Inflammatory macrophage (primary cell): ENCODE data around the gene EP400.
A peak's percentile ranks its signal among the peaks of the same experiment; 100 is the strongest.

Source experiments
- DNase-seq, 2 donors: peaks; one replicate each; pipeline ENCODE4 v3.0.0-alpha.2; 2020 to 2022
- total RNA-seq, 18 experiments: gene quantifications; one replicate each; lab custom pipeline; 2026; ENCODE audit warnings: mixed read lengths in 6 of 18, inconsistent platforms in 2 of 18; lab: John Stamatoyannopoulos, UW

The EP400 gene, protein sequence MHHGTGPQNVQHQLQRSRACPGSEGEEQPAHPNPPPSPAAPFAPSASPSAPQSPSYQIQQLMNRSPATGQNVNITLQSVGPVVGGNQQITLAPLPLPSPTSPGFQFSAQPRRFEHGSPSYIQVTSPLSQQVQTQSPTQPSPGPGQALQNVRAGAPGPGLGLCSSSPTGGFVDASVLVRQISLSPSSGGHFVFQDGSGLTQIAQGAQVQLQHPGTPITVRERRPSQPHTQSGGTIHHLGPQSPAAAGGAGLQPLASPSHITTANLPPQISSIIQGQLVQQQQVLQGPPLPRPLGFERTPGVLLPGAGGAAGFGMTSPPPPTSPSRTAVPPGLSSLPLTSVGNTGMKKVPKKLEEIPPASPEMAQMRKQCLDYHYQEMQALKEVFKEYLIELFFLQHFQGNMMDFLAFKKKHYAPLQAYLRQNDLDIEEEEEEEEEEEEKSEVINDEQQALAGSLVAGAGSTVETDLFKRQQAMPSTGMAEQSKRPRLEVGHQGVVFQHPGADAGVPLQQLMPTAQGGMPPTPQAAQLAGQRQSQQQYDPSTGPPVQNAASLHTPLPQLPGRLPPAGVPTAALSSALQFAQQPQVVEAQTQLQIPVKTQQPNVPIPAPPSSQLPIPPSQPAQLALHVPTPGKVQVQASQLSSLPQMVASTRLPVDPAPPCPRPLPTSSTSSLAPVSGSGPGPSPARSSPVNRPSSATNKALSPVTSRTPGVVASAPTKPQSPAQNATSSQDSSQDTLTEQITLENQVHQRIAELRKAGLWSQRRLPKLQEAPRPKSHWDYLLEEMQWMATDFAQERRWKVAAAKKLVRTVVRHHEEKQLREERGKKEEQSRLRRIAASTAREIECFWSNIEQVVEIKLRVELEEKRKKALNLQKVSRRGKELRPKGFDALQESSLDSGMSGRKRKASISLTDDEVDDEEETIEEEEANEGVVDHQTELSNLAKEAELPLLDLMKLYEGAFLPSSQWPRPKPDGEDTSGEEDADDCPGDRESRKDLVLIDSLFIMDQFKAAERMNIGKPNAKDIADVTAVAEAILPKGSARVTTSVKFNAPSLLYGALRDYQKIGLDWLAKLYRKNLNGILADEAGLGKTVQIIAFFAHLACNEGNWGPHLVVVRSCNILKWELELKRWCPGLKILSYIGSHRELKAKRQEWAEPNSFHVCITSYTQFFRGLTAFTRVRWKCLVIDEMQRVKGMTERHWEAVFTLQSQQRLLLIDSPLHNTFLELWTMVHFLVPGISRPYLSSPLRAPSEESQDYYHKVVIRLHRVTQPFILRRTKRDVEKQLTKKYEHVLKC (N-terminal part only)
- 13.7 to 120 (median 28.0) reads per million in 18 experiments for total RNA-seq

DNA sequence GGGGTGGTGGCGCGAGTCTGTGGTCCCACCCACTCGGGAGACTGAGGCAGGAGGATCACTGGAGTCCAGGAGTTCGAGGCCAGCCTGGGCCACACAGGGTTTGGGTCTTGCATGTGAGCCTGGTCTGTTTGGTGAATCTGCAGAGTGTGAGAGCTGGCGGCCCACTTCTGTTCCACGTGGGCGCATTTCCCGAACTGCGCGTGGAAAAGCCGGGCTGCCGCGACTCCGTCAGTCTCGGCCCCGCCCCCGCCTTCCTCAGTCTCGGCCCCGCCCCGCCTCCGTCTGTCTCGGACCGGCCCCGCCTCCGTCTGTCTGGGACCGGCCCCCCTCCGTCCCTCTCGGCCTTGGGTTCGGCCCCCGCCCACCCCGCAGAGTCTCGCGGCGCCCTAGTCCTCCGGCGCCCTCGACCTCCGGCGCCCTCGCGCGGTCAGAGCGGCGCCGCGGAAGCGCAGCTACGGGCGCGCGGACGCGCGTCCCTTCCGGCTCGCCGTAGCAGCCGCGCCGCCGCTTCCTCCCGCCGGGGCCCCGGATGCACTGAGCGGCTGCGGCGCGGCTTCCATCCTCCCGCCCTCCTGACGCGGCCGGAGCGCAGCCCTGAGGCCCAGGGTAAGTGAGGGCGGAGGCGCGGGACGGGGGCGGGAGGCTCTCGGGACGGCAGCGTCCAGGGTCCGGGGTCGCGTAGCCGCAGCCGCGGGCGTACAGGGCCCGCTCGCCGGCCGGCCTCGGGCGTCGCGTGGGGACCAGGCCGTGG, at the start of gene EP400:
TSS of gene EP400 (plus strand) at position 512 of the 751 bp plus-strand sequence. CDS start 10,678 bp downstream, outside the sequence.
- DNase-seq, result peak; percentile 96 to 97

DNA sequence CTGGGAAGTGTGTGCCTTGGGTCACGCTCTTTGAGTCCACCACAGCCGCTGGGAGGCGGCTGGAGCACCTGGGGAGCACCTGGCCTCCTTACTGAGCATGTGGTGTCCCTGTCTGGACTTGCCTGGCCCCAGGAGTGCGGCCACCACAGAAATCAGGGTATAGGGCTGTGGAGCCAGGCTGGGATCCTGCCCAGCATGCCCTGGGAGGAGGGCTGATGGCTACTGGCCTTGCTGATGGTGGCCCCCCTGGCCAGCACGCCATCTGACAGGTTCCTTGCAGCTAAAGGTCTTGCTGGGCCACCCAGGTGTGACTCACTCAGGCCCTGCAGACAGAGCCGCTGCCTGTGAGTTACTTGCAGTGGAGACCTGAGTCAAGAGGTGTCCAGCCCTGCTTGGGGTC, 49.3 kb upstream of the EP400 start:
- DNase-seq, result no peak

DNA sequence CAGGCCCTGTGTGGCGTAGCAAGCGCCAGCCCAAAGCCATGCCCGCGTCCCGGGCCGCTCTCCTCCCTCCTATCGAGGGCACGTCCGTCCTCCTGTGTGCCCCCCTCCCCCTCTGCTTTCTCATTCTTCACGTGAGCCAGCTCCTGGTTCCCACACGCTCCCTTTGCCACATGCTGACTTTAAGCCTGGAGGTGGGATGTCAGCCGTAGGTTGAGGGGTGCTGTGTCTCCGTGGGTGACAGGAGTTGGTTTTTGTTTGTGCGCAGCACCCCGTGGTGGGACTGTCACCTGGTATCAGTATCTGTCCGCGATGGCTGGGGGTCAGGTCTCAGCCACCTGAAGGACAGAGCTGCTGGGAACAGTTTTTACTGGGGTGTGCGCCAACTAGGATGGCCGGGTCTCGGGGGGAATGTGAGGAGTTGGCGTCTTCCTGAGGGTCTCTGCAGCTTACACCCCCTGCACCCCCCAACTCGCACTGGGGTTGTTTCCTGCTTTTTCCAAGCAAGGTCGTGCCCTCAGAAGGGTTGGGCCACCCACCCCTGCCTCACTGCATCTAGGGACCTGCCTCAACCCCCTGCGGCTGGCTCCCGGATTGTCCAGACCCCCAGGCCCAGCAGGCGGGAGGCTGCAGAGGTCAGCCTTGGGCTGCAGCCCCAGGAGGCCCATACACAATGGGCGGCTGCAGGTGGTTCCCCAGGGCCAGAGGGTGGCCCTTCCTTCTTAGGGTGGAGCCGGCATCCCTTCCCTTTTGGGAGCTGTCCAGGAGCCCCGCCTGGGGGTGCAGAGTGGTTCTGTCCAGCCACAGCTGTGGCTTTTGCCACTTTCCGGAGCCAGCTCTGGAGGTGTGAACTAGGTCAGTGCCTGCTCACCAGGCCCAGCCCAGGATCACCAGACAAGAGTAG, 48.1 kb upstream of the EP400 start:
- DNase-seq, result no peak

DNA sequence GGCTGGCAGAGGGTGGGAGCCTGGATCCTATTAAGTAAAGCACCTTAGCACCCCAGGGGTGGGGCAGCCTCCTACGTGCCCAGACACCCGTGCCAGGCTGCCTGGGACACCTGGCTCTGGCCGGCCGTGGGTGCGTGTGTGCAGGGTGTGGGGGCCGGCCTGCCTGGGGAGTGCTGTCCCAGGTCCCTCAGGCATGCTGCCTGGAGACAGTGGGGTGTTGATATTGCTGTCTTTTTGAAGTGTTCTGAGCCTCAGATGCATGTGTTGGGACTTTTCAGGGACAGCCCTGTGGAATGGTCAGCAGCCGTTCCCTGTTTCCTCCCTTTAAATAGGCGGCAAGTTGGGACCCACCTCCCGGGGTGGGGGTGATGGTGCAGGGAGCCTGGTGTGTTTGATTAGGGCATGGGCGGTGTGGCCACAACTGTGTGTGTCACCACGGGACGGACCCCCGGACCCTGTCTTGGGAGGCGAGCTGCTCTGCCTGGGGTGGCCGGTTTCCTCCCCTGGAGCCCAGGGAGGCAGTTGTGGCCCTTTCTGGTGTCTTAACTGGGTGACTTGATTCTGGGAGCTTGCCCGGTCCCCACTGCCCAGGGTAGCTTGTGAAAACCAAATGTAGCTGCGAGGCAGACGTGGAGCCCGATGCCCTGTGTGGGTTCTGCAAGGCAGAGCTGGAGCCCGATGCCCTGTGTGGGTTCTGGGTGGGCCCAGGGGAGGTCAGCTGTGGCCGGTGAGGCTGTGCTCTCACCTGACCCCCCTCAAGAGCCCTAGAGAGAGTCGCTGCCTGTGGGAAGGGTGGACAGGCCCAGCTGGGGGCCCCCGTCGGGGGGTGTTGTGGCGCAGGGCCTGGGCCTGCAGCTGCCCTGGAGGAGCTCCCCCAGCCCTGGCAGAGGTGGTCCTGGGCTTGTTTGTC, 47.2 kb upstream of the EP400 start:
- DNase-seq, result no peak

DNA sequence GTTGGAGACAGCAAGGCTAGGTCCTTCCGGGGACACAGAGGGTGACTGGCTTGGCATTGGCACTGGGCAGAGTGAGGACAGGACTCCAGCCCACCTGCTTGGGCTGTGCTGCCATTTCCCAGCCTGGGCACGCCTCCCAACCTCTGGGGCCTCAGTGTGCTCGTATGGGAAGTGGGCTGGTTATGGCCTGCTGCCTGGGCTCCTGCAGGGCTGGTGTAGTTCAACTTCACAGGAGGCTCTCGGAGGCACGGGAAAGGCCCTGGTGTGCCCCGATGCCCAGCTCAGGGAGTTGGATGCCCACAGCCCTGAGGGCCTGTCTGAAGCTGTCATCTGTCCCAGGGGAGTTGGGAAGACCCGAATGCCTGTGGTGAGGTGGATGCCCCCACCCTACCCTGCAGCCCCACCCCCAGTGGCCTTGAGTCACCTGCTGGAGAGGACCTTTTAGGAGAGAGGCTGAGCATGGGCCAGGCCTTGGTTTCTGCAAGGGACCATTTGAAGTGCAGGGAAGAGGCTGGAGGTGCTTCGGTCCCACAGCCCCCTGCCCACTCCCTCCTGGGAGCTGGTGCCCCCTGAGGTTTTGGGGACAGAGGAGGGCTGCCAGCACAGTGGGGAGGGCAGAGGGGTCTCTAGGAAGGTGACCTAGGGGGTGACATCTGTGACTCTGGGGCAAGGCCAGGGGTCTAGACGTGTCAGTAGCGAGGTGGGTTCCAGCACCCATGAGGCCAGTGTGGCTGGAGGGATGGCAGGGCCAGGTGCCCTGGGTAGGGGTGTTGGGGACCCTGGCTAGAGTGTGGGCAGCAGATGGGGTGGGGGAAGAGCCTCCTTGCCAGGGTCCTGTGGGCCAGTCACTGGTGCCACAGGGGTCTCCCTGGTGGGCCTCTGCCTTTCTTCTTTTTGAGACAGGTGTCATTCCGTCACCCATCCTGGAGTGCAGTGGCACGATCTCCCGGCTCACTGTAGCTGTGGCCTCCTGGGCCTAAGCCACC, 46.2 kb upstream of the EP400 start:
- no peak for DNase-seq

DNA sequence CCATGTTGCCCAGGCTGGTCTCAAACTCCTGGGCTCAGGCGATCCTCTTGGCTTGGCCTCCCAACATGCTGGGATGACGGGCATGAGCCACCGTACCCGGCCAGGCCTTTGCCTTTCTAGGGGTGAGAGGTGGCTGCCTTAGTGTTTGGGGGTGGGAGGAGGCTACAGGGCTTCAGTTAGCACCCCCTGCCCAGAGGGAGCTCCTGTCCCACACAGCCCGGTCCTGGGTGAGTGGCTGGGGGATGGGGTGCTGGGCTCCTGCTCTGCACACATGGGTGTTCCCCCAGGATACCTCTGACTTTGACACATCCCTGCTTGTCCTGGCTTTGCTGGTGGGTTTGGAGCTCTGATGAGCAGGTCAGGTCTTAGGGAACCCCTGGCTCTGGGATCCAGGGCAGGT, 45.4 kb upstream of the EP400 start:
- DNase-seq, result no peak

DNA sequence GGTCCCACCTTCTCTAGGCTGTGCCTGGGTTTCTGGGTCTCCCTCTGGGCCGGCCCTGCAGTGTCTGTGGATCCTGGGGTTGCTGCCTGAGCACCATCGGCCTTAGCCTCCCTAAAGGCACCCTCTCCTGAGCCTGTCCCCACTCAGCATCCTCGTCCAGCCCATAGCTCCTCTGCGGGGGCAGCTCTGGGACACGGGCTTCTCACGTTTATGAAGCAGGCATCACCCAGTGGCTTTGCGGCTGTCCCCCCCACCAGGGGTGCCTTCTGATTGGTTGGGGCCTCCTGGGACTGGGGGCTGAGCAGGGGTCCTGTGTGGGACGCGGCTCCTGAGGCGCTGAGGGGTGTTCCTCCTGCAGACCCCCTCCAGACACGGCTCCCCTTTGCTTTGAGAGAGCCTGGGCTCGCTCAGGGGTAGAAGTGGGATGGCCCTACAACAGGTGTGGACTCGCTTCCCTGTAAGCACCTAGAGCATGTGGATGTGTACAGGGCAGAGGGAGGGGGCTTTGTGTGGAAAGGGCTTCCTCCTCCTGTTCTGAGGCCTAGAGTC, 44.6 kb upstream of the EP400 start:
- no peak for DNase-seq

DNA sequence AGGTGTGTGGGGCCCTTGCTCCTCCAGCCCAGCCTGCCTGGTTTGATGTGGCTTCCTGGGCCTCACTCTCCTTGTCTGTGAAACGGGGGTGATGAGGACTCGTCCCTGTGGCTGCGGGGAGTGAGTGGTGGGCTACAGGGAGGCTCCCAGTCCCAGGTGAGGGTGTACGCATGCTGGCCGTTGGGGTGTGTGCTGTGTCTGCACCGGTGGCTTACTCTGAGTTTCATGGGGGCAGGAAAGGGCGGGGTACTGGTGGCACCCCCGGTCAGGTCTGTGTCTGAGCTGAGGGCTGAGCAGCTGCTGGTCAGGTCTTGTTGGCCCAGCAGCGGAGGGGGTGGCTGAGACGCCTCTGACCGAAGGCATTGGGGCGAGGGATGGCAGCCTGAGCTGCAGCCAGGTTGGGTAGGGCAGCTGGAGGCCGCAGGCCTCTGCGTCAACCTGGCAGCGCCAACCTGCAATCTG, 44.1 kb upstream of the EP400 start:
- DNase-seq, result no peak

DNA sequence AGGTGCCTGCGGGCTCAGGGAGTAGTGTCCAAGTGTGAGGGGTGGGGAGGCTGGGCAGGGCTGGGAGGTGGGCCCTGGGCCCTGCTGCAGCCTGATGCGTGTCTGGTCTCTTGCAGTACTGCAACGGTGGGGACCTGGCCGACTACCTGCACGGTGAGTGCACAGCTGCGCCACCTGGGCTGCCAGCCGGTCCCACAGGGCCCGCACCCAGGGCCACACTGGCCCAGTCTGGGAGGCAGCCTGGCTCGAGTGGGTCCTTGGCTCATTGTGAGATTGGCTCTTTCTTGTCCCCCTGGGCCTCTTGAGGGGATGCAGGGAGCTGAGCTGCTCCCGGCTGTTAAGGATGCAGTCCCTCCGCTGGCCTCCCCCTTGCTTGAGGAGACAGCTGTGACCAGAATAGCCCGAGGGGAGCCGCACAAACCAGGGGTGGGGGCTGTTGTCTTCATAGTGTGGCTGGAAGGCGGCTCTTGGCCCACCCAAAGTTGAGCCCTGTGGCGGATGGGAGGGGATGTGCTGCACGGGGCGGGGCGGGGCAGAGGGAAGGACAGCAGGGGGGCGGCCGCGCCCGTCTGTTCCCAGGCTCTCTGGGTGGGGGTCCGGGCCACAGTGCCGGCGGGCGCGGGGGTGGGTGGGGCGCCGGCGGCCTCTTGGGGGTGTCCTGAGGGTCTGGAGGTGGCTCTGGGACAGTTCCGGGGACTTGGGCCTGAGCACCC, 42.2 kb upstream of the EP400 start:
- no peak for DNase-seq

DNA sequence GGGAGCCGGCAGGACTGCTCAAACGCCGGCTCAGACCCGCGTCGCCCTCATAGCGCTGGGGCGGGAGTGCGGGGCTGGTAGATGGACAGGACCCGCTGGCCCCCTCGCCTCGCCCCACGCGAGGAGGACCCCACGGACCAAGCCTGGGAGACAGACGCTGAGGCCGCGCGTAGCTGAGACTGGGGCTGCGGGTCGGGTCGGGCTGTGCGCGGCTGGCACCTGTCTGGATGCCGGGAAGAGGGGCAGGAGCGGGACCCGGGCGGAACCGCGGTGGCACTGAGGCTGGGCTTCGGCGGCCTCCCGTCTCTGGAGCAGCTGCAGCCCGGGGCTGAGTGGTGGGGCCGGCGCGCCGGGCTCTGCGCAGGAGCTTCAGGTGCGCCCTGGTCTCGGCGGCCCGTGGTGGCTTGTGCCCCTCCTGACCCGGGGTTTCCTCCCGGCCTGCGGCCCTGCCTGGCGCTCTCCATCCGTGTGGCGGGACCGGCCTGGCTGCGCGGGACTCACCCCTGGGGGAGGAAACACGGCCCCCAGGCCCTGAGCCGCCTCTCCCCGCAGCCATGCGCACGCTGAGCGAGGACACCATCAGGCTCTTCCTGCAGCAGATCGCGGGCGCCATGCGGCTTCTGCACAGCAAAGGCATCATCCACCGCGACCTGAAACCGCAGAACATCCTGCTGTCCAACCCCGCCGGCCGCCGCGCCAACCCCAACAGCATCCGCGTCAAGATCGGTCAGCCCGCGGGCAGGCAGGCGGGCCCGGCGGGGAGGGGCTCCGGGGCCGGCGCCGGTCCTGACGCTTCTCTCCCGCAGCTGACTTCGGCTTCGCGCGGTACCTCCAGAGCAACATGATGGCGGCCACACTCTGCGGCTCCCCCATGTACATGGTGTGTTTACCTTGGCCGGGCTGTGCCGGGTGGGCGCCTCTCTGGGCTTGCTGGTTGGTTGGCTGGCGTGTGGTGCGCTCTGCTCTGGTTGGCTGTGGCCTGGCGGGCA, 41.4 kb upstream of the EP400 start:
- no peak for DNase-seq

DNA sequence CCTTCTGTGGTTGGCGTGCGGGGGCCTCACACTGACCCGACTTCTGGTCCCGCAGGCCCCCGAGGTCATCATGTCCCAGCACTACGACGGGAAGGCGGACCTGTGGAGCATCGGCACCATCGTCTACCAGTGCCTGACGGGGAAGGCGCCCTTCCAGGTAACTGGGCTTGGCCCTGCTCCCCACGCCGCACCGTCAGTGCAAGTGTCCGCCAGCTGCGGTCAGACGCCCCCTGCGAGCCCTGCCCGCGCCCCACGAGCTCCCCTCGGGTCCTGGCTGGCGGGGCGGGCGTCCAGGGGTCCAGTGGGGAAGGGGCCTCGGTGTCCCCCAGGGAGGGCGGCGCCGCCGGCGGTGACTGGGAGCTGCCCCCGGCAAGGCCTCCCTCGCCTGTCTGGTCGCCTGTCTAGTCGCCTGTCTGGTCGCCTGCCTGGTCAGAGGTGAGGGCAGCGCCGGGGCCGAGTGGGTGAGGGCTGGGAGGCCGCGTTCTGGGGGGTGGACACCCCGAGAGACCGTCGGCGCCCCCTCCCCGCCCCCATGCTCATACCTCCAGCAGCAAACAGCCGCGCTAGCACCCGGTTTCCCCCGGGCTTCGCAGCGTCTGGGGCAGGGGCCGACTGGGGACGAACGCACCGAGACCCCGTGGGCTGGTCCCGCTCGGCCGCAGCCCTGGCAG, 40.5 kb upstream of the EP400 start:
- DNase-seq, result no peak

DNA sequence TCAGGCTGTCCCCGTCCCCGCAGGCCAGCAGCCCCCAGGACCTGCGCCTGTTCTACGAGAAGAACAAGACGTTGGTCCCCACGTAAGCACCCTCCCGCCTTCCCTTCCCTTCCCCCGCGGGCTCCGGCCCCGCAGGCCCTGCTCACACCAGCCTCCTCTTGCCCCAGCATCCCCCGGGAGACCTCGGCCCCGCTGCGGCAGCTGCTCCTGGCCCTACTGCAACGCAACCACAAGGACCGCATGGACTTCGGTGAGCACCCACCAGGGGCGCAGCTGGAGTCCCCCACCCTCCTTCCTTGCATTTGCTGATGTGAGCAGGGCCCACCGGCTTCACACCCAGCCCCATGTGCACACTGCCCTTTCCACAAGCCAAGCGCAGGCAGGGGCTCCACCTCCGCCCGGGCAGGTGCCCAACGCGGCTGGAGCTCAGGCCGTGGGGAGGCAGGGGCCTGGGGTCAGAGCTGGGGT, 40.0 kb upstream of the EP400 start:
- no peak for DNase-seq

DNA sequence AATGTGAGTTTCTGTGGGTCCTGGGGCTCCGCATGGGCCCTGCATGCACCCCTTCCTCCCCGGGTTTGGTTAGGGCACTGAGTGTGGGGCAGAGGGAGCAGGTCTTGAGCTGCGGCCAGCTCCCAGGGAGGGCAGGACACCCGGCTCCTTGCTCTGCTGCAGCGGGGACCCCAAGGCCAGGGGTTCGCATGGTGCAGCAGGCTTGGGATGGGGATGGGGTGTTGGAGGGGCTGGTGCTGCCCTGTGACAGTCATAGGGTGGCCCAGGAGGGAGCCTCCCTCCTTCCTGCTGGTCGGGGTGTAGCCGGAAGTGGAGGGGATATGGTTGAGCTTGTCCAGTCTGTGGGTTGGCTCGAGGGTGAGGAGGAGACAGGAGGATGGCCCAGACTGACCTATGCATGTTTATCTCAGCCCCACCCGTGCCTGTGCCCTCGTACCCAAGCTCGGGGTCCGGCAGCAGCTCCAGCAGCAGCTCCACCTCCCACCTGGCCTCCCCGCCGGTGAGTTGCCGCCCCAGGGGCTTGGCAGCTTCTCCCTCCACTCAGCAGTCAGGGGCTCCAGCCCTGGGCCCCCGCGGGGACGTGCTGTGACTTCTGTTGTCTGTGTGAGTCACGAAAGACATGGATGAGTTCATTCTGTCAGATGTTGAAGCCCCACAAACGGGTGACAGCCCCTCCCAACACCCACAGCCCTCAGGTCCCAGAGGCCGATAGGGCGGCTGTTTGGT, 39.3 kb upstream of the EP400 start:
- DNase-seq, result no peak

DNA sequence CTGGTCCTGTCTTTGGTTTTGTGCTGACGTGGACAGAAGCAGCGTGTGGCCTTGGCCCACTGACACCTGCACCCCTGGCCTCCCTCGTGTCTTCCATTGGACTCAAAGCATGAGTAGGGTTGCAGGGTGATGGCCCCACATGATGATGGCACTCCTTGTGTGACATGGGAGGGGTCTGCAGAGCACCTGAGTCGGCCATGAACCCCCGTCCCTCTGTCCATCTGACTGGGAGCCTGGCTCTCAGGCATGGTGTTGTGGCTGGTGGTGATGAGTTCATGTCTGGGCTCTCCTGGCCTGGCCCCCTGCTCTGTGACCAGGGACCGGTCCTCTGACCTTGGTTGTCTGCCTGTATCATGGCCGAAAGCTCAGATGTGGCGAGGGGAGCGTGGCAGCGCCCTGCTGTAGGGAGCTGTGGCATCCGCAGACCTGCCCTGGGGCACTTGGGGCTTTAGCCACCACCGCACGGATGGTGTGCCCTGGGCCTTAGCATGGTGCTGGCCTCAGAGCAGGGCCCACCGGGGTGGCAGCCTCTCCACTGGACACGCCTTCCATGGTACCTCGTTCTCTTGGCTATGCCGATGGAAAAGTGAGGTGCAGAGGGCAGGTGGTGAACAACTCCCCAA, 38.6 kb upstream of the EP400 start:
- DNase-seq, result no peak
